PFSK-1 (cell line): ENCODE data around the gene CREB3L1.

Experiments
- FOXP2 ChIP-seq: optimal IDR thresholded peaks from 2 replicates; pipeline ENCODE3; 2011; ENCODE audit warnings: borderline replicate concordance, control low read depth, inconsistent platforms; ENCODE audit not compliant: insufficient read depth; ENCODE audit errors: extremely low read length, extremely low read depth
- POLR2AphosphoS5 ChIP-seq: IDR thresholded peaks from 2 replicates; pipeline ENCODE4 v1.6.1; 2012; ENCODE audit warnings: low read depth, mild to moderate bottlenecking, control low read depth, low read length, moderate library complexity
- SIN3A ChIP-seq: IDR thresholded peaks from 2 replicates; pipeline ENCODE4 v1.6.1; 2012; ENCODE audit warnings: mild to moderate bottlenecking, low read length, moderate library complexity, borderline replicate concordance; ENCODE audit not compliant: insufficient read depth
- TAF1 ChIP-seq: IDR thresholded peaks from 2 replicates; pipeline ENCODE4 v1.6.1; 2012; ENCODE audit warnings: low read length, control low read depth, borderline replicate concordance; ENCODE audit not compliant: insufficient read depth
- TF ChIP-seq, protein P1 (sequence below), 2 experiments: IDR thresholded peaks; 2 replicates each; pipeline versions ENCODE4 v1.6.1 to v1.8.0; 2011 to 2012; ENCODE audit warnings: low read depth in 2 of 2, low read length in 2 of 2, control low read depth in 1 of 2, inconsistent platforms in 1 of 2, mild to moderate bottlenecking in 1 of 2, moderate library complexity in 1 of 2; ENCODE audit not compliant: insufficient read depth in 1 of 2

Gene CREB3L1

DNA sequence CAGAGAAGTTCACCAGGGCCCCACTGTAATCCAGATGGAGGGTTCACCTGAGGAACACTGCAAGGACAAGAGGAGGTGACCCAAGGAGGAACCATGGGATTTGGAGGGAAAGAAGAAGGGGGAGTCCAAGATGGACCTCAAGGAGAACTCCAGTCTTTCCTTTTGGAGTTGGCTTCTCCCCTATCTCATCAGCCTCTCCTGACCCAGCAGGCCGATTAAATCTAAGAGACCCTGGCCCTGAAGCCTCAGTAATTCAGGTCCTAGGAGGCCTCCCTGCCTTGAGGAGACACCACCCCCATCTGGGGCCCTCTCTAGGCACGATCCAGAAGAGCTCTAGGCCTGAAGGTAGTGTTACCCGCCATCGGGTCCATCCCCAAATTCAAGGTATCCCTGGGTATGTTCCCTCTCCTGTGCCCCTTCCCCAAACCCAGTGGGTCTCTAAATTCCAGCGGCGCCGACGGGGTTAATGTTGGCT, 54.7 kb downstream of the CREB3L1 start:
- no peak for TF ChIP-seq TAF1
- TF ChIP-seq POLR2AphosphoS5 = no peak
- TF ChIP-seq, protein P1, sequence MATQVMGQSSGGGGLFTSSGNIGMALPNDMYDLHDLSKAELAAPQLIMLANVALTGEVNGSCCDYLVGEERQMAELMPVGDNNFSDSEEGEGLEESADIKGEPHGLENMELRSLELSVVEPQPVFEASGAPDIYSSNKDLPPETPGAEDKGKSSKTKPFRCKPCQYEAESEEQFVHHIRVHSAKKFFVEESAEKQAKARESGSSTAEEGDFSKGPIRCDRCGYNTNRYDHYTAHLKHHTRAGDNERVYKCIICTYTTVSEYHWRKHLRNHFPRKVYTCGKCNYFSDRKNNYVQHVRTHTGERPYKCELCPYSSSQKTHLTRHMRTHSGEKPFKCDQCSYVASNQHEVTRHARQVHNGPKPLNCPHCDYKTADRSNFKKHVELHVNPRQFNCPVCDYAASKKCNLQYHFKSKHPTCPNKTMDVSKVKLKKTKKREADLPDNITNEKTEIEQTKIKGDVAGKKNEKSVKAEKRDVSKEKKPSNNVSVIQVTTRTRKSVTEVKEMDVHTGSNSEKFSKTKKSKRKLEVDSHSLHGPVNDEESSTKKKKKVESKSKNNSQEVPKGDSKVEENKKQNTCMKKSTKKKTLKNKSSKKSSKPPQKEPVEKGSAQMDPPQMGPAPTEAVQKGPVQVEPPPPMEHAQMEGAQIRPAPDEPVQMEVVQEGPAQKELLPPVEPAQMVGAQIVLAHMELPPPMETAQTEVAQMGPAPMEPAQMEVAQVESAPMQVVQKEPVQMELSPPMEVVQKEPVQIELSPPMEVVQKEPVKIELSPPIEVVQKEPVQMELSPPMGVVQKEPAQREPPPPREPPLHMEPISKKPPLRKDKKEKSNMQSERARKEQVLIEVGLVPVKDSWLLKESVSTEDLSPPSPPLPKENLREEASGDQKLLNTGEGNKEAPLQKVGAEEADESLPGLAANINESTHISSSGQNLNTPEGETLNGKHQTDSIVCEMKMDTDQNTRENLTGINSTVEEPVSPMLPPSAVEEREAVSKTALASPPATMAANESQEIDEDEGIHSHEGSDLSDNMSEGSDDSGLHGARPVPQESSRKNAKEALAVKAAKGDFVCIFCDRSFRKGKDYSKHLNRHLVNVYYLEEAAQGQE (IDR thresholded peaks at IDR 0.05; ENCODE audit: insufficient read depth in 1 of 2, low read depth in 2 of 2, low read length in 2 of 2) = no peak
- TF ChIP-seq FOXP2 = no peak
- TF ChIP-seq SIN3A = no peak

DNA sequence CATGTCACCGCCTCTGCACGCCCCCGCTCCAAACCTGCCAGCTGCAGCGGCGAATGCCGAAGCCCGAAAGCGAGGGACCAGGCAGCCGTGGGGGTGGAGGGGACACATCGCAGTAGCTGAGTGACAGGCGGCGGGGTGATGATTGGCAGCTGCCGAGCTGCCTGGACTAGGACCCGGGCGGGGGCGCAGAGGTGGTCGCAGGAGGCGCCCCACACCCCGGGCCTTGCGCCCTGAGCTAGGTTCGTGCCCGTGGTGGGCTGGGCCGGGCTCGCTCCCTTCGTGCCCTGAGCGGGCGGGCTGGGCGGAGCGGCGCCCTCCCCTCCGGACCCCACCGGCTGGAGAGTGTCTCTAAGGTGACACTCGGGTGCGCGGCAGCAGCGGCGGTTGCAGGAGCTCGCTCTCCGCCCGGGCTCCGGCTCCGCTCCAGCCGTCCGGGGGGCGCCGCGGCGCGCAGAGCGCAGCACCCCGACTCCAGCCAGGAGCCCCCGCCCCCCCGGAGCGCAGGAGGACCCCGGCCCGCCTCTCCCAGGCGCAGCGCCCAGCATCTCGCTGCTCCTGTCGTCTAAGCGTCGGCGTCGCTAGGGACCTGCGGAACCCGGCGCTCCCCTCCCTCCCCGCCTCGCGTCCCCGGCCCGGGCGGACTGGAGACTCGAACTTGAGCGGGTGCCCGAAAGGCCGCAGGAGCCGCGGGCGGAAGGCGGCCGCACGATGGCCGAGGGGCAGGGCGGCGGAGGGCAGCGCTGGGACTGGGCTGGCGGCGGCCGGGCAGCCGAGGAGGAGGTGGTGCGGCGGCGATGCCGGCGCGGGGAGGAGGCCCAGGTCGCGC, 55.3 kb downstream of the CREB3L1 start:
- TF ChIP-seq FOXP2 (no peak), TAF1 (no peak), SIN3A (no peak), POLR2AphosphoS5 (no peak)
- TF ChIP-seq, protein P1 (IDR thresholded peaks at IDR 0.05; ENCODE audit: insufficient read depth in 1 of 2, low read depth in 2 of 2, low read length in 2 of 2) = no peak

DNA sequence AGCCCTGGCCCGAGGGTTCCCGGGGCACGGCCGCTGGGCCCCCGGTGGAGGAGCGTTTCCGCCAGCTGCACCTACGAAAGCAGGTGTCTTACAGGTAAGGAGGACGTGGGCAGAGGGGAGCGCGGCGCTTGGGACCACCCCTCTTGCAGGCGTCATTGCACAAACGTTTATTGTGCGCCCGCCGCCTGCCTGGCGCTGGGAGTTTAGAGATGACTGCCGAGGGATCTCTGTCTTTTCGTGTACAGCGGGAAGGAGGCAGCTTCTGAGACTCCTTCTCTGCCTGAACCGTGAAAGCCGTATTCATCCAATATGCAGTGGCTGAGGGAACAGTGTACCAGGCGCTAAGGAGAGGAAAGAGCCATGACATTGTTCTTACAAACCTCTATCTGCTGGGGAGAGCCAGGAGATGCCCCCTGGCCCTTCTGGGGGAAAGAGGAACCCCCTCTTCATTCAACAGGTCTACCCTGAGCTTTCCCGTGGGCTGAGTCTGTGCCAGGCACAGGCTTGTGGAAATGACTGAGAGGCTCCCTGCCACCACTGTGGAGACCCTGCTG, 56.0 kb downstream of the CREB3L1 start:
- TF ChIP-seq FOXP2 (no peak), TAF1 (no peak), POLR2AphosphoS5 (no peak)

DNA sequence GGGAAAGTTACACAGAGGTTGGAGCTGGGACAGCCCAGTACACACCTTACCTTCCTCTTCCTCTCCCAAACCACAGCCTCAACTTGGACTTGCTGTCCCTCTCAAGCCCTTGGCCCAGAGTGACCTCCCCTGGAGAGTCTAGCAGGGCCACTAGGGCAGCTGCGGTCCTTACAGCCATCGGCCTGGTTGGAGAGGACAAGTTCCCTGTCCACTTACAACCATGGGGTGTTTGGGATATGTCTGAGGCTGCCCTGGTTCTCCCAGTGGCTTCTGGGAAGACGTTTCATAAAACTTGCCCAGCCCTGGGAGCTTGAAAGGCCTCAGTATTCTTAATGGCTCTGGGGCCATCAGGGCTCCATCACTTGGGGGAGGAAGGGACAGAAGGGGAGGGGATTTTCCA, 56.7 kb downstream of the CREB3L1 start:
- TF ChIP-seq, protein P1 (IDR thresholded peaks at IDR 0.05; ENCODE audit: insufficient read depth in 1 of 2, low read depth in 2 of 2, low read length in 2 of 2) = no peak
- TF ChIP-seq FOXP2 (no peak), POLR2AphosphoS5 (no peak), SIN3A (no peak), TAF1 (no peak)

DNA sequence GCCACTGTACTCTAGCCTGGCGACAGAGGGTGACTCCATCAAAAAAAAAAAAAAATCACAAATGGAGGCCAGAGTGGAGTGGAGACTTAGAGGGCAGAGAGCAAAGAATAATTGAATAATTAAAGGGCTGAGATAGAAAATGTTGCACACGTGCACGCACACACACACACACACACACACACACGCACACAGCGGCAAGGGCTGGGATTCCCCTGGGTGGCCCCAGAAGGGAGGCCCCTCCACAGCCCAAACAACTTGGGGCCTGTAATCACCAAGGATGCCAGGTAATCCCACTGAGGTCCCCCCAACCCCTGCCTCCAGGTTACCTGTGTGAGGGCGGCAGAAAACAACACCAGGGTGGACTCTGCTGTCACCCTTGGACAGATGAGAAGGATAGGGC, 57.8 kb downstream of the CREB3L1 start:
- TF ChIP-seq POLR2AphosphoS5 = no peak
- TF ChIP-seq SIN3A = no peak
- no peak for TF ChIP-seq TAF1
- no peak for TF ChIP-seq FOXP2
- TF ChIP-seq, protein P1 (IDR thresholded peaks at IDR 0.05; ENCODE audit: insufficient read depth in 1 of 2, low read depth in 2 of 2, low read length in 2 of 2) = no peak
